ENCODE measurements around the gene KRTAP1-3.

DNA sequence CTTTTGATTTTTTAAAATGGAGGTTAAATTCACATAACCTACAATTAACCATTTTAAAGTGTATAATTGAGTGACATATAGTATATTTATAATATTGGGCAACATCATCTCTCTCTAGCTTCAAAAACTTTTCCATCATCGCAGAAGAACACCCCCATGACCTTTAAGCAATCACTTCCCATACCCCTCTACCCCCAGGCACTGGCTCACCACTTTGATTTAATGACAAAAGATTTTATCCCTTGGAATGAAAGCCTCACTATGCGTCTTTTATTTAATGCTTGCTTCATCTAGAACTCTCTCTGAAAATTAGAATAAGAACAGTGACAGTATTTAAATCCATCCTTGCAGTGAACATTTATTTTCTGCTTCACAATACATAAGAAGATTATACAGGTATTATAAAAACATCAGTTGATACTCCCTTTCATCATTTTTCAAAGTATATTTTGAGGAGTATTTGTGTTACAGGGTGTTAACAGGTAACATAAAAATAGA is 3.2 kb upstream of the KRTAP1-3 start:
- TF ChIP-seq, protein P1, sequence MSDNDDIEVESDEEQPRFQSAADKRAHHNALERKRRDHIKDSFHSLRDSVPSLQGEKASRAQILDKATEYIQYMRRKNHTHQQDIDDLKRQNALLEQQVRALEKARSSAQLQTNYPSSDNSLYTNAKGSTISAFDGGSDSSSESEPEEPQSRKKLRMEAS (IDR thresholded peaks at IDR 0.05; ENCODE audit: low read depth, low read length), result no peak
- TF ChIP-seq, protein P2, sequence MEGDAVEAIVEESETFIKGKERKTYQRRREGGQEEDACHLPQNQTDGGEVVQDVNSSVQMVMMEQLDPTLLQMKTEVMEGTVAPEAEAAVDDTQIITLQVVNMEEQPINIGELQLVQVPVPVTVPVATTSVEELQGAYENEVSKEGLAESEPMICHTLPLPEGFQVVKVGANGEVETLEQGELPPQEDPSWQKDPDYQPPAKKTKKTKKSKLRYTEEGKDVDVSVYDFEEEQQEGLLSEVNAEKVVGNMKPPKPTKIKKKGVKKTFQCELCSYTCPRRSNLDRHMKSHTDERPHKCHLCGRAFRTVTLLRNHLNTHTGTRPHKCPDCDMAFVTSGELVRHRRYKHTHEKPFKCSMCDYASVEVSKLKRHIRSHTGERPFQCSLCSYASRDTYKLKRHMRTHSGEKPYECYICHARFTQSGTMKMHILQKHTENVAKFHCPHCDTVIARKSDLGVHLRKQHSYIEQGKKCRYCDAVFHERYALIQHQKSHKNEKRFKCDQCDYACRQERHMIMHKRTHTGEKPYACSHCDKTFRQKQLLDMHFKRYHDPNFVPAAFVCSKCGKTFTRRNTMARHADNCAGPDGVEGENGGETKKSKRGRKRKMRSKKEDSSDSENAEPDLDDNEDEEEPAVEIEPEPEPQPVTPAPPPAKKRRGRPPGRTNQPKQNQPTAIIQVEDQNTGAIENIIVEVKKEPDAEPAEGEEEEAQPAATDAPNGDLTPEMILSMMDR (IDR thresholded peaks at IDR 0.05; ENCODE audit: low read depth, low read length), result no peak
